Osteocyte (in vitro differentiated cells): ENCODE data around the gene CARD8. TPM values are rescaled to one million over a fixed set of nuclear protein-coding genes. Genes with fewer than 3 reads are reported as not detected.
"Not testable (repeated sequence)": the region's sequence is repeated elsewhere in the genome, so short reads cannot be mapped to it uniquely, and the experiment has no call there.

Experiments
- DNase-seq: peaks from one replicate; pipeline ENCODE4 v3.0.0; 2021; ENCODE audit warnings: mixed read lengths; ENCODE audit not compliant: unreplicated experiment; ENCODE audit errors: extremely low spot score
- H3K27ac Mint-ChIP-seq: one replicate; pipeline ENCODE4 v1.8.0; 2021; ENCODE audit warnings: mild to moderate bottlenecking, mixed read lengths; ENCODE audit not compliant: unreplicated experiment
- H3K27me3 Mint-ChIP-seq: one replicate; pipeline ENCODE4 v1.8.0; 2021; ENCODE audit warnings: mixed read lengths; ENCODE audit not compliant: unreplicated experiment
- H3K36me3 Mint-ChIP-seq: one replicate; pipeline ENCODE4 v1.8.0; 2021; ENCODE audit warnings: mixed read lengths; ENCODE audit not compliant: unreplicated experiment
- H3K4me1 Mint-ChIP-seq: one replicate; pipeline ENCODE4 v1.8.0; 2021; ENCODE audit warnings: mixed read lengths; ENCODE audit not compliant: unreplicated experiment
- H3K4me3 Mint-ChIP-seq: one replicate; pipeline ENCODE4 v1.8.0; 2021; ENCODE audit warnings: mild to moderate bottlenecking, moderate library complexity, mixed read lengths; ENCODE audit not compliant: unreplicated experiment
- H3K9me3 Mint-ChIP-seq: one replicate; pipeline ENCODE4 v1.8.0; 2021; ENCODE audit warnings: mixed read lengths; ENCODE audit not compliant: unreplicated experiment
- total RNA-seq: library from RNA; stranded (reverse); gene quantifications from 2 replicates; pipeline ENCODE4 v1.2.1, GENCODE V29; 2021
- TF ChIP-seq, protein P1 (sequence below): fragments of 200-600 bp; sonication (generic); IDR thresholded peaks from 2 replicates; pipeline ENCODE4 v1.5.0; 2021; ENCODE audit warnings: antibody characterized with exemption, mild to moderate bottlenecking, moderate library complexity

CARD8 gene
- total RNA-seq, 1 donor from 2014 or later, result 36.4 TPM

GRCh38 chr19:48249502-48250014 lies 6.2 kb downstream of the CARD8 start:
- peaks cover 31% of the 10 kb centered on the region for H3K4me1 Mint-ChIP-seq
- TF ChIP-seq, protein P1, sequence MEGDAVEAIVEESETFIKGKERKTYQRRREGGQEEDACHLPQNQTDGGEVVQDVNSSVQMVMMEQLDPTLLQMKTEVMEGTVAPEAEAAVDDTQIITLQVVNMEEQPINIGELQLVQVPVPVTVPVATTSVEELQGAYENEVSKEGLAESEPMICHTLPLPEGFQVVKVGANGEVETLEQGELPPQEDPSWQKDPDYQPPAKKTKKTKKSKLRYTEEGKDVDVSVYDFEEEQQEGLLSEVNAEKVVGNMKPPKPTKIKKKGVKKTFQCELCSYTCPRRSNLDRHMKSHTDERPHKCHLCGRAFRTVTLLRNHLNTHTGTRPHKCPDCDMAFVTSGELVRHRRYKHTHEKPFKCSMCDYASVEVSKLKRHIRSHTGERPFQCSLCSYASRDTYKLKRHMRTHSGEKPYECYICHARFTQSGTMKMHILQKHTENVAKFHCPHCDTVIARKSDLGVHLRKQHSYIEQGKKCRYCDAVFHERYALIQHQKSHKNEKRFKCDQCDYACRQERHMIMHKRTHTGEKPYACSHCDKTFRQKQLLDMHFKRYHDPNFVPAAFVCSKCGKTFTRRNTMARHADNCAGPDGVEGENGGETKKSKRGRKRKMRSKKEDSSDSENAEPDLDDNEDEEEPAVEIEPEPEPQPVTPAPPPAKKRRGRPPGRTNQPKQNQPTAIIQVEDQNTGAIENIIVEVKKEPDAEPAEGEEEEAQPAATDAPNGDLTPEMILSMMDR, result no peak
- peaks cover 14% of the 10 kb centered on the region for H3K36me3 Mint-ChIP-seq
- H3K9me3 Mint-ChIP-seq, result no peaks in the 10 kb centered on the region
- H3K27ac Mint-ChIP-seq, result no peak overlapping the region
- H3K4me3 Mint-ChIP-seq, result no peak overlapping the region
- no peaks in the 10 kb centered on the region for H3K27me3 Mint-ChIP-seq
- no peak for DNase-seq

GRCh38 chr19:48248081-48248833 lies 7.5 kb downstream of the CARD8 start:
- no peaks in the 10 kb centered on the region for H3K9me3 Mint-ChIP-seq
- no peak overlapping the region for H3K4me3 Mint-ChIP-seq
- TF ChIP-seq, protein P1, result no peak
- H3K27ac Mint-ChIP-seq, result no peak overlapping the region
- H3K4me1 Mint-ChIP-seq, result peaks cover 20% of the 10 kb centered on the region
- no peaks in the 10 kb centered on the region for H3K27me3 Mint-ChIP-seq
- H3K36me3 Mint-ChIP-seq, result peaks cover 14% of the 10 kb centered on the region
- DNase-seq, result no peak

- Mint-ChIP-seq H3K27ac (no peak overlapping the region), H3K4me1 (peaks cover 15% of the 10 kb centered on the region), H3K36me3 (peaks cover 16% of the 10 kb centered on the region), H3K27me3 (no peaks in the 10 kb centered on the region), H3K4me3 (no peak overlapping the region), H3K9me3 (no peaks in the 10 kb centered on the region)
- TF ChIP-seq, protein P1, result no peak
- no peak for DNase-seq
These were observed 8.5 kb downstream of the CARD8 start for GRCh38 chr19:48247212-48247611.

DNA sequence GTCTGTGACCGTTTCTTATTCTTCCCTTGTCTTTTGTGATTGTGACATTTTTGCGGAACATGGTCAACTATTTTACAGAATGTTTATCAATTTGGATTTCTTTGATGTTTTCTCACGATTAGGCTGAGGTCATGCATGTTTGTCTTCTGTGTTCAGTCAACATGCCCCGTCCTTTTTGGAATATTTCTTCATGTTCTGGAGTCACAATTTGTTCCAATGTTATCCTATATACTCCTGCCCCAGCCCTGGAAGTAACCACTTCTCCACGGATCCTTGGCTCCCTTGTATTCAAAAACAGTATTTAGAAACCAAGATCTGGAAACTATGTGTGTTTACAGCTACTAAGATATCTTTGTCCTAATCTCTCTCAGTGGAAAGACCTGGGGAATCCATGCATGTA lies 9.6 kb downstream of the CARD8 start:
- Mint-ChIP-seq H3K36me3 (peaks cover 23% of the 10 kb centered on the region), H3K27ac (no peak overlapping the region), H3K27me3 (no peaks in the 10 kb centered on the region), H3K9me3 (no peaks in the 10 kb centered on the region), H3K4me1 (peaks cover 15% of the 10 kb centered on the region), H3K4me3 (no peak overlapping the region)
- no peak for DNase-seq
- TF ChIP-seq, protein P1, result no peak

DNA sequence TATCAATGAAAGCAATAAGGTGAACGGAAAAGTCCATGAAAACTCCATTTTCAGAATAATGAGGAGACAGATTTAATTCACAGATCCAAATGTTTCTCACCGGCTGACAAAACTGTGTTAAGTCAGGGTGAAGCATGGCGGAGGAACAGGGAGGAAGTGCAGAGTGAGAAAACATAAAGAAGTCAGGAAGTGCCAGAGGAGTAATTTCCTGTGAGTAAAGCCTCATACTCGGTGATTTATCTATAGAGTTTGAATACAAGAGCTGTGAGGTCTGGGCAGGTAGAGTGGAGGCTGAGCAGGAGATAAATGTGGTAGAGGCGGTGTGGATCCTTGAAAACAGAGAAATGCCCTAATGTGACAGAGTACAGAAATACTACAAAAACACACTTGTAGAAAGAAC lies 11.4 kb downstream of the CARD8 start:
- no peaks in the 10 kb centered on the region for H3K9me3 Mint-ChIP-seq
- H3K4me1 Mint-ChIP-seq, result peaks cover 3% of the 10 kb centered on the region
- no peak overlapping the region for H3K4me3 Mint-ChIP-seq
- H3K27ac Mint-ChIP-seq, result peak overlapping the region; percentile 47
- H3K36me3 Mint-ChIP-seq, result peaks cover 33% of the 10 kb centered on the region
- DNase-seq, result no peak
- no peaks in the 10 kb centered on the region for H3K27me3 Mint-ChIP-seq
- TF ChIP-seq, protein P1, result no peak

- H3K4me3 Mint-ChIP-seq, H3K27ac Mint-ChIP-seq, H3K4me1 Mint-ChIP-seq, DNase-seq, H3K9me3 Mint-ChIP-seq, H3K27me3 Mint-ChIP-seq: not testable (repeated sequence)
- H3K36me3 Mint-ChIP-seq, result peaks cover 36% of the 10 kb centered on the region
These were observed 13.9 kb downstream of the CARD8 start for GRCh38 chr19:48241771-48242170.
